GM19324 (cell line): ENCODE results near the gene ADAMTS8.

Source experiments
- ATAC-seq: cut with Tn5 transposase; IDR thresholded peaks from one replicate; pipeline ENCODE4 v1.9.1; 2021; ENCODE audit warnings: mild to moderate bottlenecking, moderate library complexity; ENCODE audit not compliant: unreplicated experiment, low FRiP score

The ADAMTS8 gene

GRCh38 chr11:130462101-130462885 is 33.9 kb upstream of the ADAMTS8 start:
- no peak for ATAC-seq

GRCh38 chr11:130459521-130459920 is 31.1 kb upstream of the ADAMTS8 start:
- no peak for ATAC-seq

- ATAC-seq = no peak
These were observed 30.0 kb upstream of the ADAMTS8 start for GRCh38 chr11:130458410-130458729.

- ATAC-seq = no peak
These were observed 29.4 kb upstream of the ADAMTS8 start for GRCh38 chr11:130457623-130458409.

- ATAC-seq = no peak
These were observed 27.9 kb upstream of the ADAMTS8 start for GRCh38 chr11:130456286-130456685.

- no peak for ATAC-seq
These were observed 27.2 kb upstream of the ADAMTS8 start for GRCh38 chr11:130455483-130456127.

- ATAC-seq = no peak
These were observed 26.3 kb upstream of the ADAMTS8 start for GRCh38 chr11:130454491-130455252.

GRCh38 chr11:130452940-130453339 is 24.5 kb upstream of the ADAMTS8 start:
- no peak for ATAC-seq

- no peak for ATAC-seq
These were observed 23.8 kb upstream of the ADAMTS8 start for GRCh38 chr11:130452176-130452575.

- ATAC-seq = no peak
These were observed 23.0 kb upstream of the ADAMTS8 start for GRCh38 chr11:130451231-130452019.

GRCh38 chr11:130449996-130450769 is 21.8 kb upstream of the ADAMTS8 start:
- no peak for ATAC-seq

GRCh38 chr11:130449310-130449990 is 21.0 kb upstream of the ADAMTS8 start:
- ATAC-seq = no peak

- ATAC-seq = no peak
These were observed 20.3 kb upstream of the ADAMTS8 start, which contains the start of gene ADAMTS15 for GRCh38 chr11:130448416-130449309. Gene ADAMTS15, plus strand, starts transcription at chr11:130448645. Its CDS starts 329 bp downstream, at chr11:130448974.

- no peak for ATAC-seq
These were observed 19.6 kb upstream of the ADAMTS8 start for GRCh38 chr11:130448039-130448415.

- ATAC-seq = no peak
These were observed 17.4 kb upstream of the ADAMTS8 start for GRCh38 chr11:130445788-130446187.

GRCh38 chr11:130442737-130443136 is 14.3 kb upstream of the ADAMTS8 start:
- ATAC-seq = no peak

GRCh38 chr11:130441719-130442118 is 13.3 kb upstream of the ADAMTS8 start:
- ATAC-seq = no peak

GRCh38 chr11:130439876-130440275 is 11.5 kb upstream of the ADAMTS8 start:
- no peak for ATAC-seq
